ENCODE data around the gene OIP5.
A peak's percentile ranks its signal among the peaks of the same experiment; 100 is the strongest.
"Not testable (repeated sequence)": the region's sequence is repeated elsewhere in the genome, so short reads cannot be mapped to it uniquely, and the experiment has no call there.

The OIP5 gene

DNA sequence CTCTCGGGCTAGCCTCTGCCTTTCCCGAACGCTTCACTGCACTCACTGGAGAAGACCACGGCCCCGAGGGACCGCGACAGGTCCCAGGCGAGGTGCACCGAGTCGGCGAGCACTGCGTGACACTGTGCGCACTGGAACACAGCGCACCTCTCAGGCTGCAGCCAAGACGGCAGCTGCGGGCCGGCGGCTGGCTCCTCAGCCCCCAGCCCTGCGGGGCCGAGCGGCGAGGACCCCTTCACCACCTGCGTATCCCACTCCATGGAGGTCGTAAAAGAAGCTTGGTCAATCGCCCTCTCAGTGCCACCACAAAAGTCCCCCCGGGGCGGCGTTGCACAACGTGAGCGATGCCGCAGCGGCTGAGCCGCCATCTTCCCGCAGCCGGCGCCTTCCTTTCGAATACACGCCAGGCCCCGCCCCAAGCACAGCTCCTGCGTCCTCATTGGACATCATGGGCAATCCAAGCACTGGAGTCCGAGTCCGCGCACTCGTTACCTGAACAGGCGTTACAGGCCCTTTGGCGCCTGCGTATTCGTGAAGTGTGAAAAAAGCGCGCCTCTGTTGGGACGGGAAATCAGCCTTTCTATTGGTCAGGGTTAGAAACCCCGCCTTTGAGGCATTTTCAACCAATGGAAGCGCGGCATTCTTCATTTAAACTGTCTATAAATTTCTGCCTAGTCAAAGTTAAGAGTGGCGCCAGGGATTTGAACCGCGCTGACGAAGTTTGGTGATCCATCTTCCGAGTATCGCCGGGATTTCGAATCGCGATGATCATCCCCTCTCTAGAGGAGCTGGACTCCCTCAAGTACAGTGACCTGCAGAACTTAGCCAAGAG is at the start of gene OIP5, which contains the start of gene NUSAP1:
OIP5 (minus strand) TSS at position 398 of the 832 bp plus-strand sequence; CDS start at position 368, 30 bp downstream.
NUSAP1 (plus strand) TSS at position 688 of the 832 bp plus-strand sequence; CDS start at position 765, 77 bp downstream.
- DNase-seq: peak; percentile 98

DNA sequence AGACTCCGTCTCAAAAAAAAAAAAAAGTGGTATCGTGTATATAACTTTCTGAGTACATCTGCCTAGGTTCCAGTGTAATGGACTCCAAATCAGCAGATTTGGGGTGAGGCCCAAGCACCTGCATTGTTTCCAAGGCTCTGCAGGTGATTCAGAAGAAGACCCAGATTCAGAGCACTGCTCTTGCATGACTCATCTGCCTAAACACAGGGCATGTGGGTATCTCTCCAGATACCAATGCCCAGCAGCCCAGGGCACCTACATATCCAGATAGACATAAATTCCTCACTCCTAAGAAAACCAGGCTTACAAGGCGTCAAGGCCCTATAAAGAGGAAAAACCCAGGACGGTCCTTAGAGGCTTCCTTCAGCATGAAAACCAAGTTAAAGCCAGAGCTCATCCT is 45.6 kb upstream of the OIP5 start:
- DNase-seq: no peak

DNA sequence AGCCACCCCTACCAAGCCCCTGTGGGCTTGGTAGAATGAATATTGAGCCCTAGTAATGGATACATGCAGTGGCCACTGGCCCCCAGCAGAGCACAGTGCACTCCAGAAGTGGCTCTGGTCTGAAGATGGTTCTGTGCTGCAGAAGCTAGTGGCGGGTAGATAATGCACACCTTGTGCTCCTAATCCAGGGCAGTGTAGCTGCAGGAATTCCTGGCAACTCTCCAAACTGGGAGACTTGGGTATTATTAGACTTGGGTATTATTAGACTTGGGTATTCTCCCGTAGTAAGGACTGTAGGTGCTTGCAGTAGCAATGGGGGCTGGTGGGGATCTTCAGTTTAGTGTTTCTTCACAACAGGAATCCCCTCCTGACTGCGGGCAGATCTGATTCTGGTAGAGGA is 35.0 kb upstream of the OIP5 start:
- no peak for DNase-seq

DNA sequence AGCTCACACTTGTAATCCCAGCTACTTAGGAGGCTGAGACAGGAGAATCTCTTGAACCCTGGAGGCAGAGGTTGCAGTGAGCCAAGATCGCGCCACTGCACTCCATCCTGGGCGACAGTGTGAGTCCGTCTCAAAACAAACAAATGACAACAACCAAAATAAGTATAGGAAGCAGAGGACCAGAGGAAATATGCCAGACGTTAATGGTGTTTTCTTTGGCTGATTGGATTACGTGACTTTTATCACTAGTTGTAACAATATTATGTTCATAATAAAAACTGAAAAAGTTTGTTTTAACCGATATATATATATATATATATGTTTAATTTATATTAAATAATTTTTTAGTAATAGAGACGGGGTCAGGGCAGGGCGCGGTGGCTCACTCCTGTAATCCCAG is 22.0 kb upstream of the OIP5 start:
- DNase-seq: no peak

DNA sequence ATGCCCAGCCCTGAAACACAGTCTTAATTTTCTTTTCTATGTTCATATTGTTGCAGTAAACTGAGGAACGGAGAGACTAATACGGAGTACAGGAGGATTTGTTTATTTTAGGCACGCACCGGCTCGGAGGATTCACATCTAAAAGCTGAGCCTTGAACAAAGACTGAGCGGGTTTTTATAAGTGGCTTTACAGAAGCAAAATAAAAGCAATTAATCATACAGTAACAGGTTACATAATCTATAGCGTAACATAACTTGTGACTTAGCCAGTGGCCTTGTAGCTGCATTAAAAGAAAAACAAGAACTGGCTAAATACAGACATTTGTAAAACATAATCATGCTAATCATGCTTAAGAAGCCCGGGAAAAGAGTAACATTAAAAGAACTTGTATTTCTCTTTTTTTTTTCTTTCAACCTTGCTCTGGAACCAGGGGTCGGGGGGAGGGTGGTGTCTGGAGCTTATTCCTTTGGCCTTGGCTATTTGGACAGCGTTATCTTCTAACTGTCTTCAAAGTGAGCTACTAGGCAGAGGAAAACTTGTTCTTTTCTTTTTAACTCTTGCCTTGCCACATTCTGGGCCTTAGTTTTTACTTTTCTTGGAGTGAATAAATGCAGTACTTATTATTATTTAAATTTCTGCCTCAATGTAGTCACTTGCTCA is 17.8 kb upstream of the OIP5 start:
- no peak for DNase-seq

DNA sequence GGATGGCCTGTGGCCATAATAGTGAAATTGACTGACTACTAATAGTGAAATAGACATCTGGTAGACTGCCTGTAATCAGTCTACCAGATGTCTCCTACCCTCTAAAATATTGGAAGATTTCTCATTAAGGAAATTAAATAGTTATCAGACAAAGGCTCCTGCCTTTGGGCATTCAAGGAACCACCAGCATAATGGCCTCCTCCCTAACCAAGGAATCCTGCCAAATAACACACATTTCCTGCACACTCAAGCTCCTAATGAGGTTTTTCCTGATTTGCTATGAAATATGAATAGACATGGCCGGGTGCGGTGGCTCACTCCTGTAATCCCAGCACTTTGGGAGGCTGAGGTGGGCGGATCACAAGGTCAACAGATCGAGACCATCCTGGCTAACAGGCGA is 14.8 kb upstream of the OIP5 start:
- no peak for DNase-seq

DNA sequence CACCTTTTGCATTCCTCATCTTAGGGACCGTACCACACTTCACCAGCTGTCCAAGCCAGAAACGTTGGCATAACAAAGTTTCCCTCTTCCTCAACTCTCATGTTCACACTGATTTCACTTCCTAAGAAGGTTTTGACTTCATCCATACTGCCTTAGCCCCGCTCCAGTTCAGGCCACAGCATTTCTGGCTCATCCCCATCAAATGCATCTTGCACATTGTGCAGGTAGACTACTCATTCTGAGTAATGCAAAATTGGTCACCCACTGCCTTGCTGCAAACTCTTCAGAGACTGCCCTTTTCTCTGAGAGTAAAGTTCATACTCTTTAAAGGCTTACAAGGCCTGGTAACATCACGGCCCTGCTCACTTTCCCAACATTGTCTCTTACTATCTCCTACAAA is 9.1 kb upstream of the OIP5 start:
- no peak for DNase-seq

DNA sequence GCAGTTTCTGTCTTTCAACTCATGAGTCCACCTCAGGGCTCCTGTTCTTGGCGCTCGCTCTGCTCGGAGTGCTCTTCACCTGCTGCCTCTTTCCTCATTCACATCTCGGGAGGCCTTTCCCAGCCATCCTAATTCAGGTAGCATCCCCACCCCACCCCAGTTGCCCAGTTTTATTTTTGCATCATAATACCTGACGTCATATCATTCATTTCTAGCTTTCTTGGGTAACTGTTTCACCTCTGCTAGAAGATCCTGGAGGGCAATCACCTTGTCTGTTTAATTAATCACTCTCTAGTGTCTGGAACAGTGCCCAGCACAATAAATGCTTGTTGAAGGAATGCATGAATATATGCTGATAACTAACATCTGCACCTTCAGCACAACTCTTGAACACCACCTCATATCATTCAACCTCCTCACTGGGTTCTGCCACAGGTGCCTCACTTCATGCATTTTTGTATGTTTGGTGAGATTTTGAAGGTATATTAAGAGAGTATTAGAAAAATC is 7.9 kb upstream of the OIP5 start:
- DNase-seq: no peak

DNA sequence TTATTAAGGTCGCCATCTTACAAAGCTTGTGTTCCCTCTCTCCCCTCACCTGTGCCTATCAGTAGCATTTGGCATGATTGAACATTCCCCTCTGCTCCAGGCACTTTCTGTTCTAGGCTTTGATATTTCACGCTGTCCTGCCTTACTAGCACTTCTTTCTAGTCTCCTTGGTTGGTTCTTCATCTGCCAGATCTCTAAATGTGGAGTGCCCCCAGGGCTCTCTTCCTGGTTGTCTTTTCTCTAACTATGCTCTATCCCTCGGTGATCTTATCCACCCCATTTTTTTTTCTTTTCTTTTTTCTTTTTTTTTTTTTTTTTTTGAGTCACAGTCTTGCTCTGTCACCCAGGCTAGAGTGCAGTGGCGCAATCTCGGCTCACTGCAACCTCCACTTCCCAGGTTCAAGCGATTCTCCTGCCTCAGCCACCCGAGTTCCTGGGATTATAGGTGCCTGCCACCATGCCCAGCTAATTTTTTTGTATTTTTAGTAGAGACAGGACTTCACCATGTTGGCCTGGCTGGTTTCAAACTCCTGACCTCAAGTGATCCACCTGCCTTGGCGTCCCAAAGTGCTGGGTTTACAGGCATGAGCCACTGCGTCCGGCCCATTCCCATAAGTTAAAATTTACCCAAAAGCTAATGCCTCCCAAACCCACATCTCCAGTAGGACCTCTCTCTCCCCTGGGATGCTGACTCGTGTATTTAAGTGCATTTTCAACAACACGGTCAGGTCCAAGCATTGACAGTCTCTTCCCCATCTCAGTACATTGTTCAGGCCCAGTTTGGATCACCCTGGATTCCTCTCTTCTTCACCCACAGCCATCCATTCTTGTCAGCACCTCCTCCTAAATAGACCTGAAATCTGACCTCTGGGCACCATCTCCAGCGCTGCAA is 5.5 kb upstream of the OIP5 start:
- no peak for DNase-seq

DNA sequence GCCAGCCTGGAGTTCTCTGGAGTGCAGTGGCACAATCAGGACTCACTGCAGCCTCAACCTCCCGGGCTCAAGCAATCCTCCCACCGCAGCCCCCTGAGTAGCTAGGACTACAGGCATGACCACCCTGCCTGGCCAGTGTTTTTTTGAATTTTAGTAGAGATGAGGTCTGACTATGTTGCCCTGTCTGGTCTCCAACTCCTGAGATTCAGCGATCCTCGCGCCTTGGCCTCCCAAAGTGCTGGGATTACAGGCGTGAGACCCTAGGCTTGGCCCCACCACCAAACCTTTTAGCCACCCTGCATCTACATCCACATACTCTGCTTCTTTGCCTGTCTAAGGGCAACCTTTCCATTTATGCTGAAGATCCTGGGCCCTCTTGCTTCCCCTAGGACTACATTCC is 4.7 kb upstream of the OIP5 start:
- no peak for DNase-seq

DNA sequence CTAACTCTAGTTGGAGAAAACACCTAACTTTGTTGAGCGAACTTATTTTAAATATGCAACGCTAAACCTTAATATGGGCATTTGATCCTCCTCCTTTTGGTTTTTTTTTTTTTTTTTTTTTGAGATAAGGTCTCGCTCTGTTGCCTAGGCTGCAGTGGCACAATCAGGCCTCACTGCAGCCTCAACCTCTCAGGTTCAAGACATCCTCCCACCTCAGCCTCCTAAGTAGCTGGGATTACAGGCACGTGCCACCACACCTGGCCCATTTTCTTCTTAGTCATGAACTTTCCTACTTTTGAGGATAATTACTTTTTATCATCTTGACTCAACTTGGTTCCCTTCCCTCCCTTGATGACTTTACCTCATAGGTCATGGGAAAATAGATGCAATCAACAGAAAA is 4.2 kb upstream of the OIP5 start:
- DNase-seq: no peak

DNA sequence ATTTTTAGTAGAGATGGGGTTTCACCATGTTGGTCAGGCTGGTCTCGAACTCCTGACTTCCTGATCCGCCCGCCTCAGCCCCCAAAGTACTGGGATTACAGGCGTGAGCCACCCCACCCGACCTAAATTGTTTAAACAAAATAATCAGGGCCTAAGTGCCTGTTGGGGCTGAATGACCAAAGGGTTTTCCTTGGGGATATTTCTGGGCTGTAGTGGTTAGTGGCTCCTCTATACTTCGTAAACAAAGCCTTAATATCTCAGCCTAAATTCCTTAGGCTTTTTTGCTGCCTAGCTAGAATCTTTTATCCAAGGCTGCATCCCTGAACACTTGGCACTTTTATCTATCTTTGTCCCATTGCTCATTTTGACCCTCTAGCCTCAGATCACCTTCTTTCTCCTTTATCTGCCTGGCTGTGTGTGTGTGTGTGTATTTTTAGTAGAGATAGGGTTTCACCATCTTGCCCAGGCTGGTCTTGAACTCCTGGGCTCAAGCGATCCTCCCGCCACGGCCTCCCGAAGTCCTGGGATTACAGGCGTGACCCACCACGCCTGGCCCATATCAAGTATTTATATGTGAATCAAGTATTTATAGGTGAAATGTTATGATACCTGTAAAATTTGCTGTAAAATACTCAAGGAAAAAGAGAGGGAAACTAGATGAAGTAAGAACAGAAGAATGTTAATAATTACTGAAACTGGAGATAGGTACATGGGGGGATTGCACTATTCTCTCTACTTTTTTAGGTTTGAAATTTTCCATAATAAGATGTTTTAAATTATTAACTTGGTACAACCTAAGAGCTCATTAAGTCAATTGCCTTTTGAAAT is 2.1 kb upstream of the OIP5 start:
- DNase-seq: no peak

DNA sequence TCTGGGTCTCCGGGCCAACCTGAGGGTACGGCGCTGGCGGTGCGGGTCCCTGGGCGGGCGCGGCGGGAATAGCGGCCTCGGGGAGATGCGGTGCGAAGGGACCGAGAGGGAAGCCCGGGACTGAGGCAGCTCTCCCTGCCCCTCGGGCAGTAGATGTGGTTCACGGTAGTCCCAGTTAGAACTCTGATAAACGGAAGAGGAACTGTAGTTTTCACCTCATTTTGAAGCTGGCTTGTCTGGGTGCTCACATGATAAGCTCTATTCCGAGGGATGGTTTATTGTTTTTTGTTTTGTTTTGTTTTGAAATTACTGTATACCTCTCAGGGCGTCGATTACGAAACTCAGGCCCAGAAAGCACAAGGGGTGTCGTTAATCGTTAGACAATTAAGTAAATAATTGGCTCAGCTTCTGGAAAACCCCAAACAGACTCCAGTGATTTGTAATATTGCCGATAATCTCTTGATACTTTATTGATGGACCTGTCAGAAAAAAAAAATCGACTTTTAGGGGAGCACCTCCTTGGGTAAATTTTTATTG is 703 bp upstream of the OIP5 start:
- DNase-seq: no peak

DNA sequence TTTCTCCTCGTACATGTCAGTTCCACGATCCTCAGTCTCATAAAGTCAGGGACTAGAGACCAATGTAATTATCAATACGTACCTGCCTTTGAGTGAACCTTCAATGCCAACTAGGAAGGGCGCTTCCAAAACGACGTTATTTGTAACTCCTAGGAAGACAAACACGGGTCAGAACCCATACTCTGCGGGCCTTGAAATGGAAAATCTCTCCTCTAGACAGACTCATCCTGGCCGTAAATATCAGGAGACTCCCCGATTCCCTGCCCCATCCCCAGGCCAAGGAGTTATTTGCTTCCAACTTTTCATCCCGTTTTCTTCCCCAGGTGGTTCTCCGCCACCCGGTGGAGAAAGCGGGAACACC is 578 bp downstream of the OIP5 start:
- DNase-seq: no peak

DNA sequence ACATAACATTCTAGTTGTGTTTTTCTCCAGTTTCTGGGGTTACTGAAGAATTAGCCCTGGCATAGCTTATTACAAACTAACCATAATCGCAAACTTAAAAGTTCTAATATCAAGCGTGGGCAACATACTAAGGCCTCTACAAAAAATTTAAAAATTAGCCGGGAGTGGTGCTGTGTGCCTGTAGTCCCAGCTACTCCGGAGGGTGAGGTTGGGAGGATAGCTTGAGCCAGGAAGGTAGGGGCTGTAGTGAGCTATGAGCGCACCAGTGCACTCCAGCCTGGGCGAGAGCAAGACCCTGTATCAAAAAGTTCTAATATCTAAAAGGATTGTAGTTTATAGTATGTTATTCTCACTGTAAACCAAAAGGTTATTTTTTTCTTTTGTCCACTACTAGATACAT is 1.1 kb downstream of the OIP5 start:
- DNase-seq: no peak

DNA sequence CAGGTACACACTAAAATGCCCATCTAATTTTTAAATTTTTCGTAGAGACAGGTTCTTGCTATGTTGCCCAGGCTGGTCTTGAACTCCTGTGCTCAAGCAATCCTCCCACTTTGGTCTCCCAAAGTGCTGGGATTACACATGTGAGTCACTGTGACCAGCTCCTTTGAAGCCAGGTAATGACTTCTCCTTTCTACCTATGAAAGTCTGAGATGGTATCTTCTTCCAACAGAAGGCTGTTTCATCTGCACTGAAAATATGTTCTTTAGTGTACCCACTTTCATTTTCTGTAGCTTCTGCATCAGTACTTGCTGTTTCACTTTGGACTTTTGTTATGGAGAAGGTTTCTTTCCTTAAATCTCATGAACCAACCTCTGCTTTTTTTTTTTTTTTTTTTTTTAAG is 8.8 kb downstream of the OIP5 start:
- DNase-seq: no peak

DNA sequence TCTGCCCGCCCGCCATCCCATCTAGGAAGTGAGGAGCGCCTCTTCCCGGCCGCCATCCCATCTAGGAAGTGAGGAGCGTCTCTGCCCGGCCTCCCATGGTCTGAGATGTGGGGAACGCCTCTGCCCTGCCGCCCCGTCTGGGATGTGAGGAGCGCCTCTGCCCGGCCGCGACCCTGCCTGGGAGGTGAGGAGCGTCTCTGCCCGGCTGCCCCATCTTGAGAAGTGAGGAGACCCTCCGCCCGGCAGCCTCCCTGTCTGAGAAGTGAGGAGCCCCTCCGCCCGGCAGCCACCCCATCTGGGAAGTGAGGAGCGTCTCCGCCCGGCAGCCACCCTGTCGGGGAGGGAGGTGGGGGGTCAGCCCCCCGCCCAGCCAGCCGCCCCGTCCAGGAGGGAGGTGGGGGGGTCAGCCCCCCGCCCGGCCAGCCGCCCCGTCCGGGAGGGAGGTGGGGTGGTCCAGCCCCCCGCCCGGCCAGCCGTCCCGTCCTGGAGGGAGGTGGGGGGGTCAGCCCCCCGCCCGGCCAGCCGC is 11.5 kb downstream of the OIP5 start:
- DNase-seq: not testable (repeated sequence)

DNA sequence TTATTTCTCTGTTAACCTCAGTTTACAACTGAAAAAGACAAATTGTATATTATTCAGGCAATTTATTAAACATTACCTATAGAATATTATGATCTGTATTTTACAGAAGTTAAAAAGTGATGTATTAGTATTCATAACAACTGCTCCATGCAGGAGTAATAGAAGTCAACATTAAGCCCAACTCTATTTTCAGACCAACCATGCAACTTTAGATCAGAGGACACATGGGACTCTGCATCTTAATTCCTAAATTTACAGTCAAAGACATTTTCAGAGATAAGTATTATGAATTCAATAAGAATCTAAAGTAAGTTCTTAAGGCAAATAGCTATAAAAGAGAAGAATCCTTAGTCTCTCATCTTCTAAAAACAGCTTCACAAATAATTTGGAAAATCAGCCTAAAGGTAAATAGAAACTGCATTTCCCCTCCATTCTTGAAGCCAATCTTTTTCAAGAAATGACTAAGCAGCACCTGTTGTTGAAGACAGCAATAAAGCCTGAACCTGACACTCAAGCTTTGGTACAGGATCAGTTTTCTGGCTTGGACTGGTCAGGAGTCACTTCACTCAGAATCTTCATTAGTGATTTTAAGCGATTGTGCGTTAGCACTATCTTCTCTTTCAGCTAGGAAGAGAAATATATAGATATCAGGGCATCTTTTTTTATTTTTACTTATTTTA is 23.0 kb downstream of the OIP5 start:
- DNase-seq: no peak

DNA sequence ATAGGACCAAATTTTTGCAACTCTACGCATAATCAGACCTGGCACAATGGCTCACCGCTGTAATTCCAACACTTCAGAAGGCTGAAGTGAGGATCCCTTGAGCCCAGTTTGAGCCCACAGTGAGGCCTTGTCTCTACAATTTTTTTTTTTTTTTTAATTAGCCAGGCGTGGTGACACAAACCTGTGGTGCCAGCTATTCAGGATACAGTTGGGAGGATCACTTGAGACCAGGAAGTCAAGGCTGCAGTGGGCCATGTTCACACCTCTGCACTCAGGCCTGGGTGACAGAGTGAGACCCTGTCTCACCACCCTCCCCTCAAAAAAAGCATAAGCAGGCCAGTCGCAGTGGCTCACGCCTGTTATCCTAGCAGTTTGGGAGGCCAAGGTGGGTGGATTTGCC is 24.7 kb downstream of the OIP5 start:
- DNase-seq: no peak

DNA sequence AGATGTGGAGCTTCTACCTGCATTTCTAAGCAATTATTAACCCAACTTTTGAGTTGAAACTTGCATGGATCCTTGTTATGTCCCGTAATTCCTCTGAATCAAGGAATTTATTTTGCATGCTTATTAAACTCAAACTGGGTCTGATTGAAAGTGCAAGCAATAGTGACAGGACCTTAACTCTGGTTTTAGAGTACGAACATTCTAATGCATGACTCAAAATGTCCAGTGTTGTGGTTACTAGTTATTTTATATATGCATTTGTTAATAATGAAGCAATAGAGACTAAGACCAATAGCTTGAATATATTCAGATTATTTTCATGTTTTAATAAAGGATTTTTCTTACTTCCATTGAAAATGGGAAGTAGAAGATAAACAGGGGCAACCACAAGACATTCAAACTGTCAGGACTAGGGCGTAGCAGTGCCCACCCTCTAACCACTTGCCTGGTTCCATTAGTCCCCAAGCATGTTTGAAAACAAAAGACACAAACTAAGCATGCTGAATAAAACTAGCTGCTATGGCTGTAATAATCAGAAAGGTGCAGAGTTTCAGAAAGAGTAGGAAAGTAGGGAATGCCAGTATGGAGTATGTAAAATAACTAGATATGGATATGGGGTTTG is 28.1 kb downstream of the OIP5 start:
- DNase-seq: no peak

DNA sequence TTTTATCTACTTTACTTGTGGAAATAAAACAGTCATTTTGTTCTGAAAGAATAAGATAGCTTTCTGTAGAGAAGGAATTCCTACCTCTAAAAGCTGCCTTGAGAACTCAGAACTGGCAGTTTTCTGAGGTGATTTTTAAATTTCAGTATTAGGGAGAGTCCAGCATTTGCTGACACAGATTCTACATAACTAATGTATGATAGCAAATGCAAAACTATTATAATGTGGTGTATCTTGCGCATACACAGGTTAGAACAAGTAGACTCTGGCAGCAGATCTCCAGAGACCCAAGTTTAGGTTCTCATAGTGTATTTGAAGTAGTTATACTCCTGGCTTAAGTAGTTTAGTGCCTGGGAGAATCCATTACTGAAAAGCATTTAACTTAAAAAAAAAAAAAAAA is 30.8 kb downstream of the OIP5 start:
- no peak for DNase-seq
